Small intestine (tissue), 7 donors: ENCODE data around the gene LRTM2. TPM values are rescaled to one million over a fixed set of nuclear protein-coding genes. Genes with fewer than 3 reads are reported as not detected.

ENCODE experiments used
- DNase-seq, 2 donors: peaks; one replicate each; pipeline versions ENCODE4 v3.0.0 to v3.0.0-alpha.2; 2013
- FAIRE-seq: peaks from 2 replicates; lab custom pipeline; 2012; peaks lifted over from hg19 to GRCh38; lab: Jason Lieb, UNC
- H3K27ac ChIP-seq, 3 donors: one replicate each; pipeline ENCODE4 v1.5.1; 2013; ENCODE audit warnings: low read length in 2 of 3, mild to moderate bottlenecking in 2 of 3, control low read depth in 1 of 3, inconsistent platforms in 1 of 3, low read depth in 1 of 3, moderate library complexity in 1 of 3
- H3K27me3 ChIP-seq, 3 donors: one replicate each; pipeline ENCODE4 v1.6.1; 2013; ENCODE audit warnings: low read length in 3 of 3, inconsistent platforms in 1 of 3; ENCODE audit not compliant: control insufficient read depth in 3 of 3, insufficient read depth in 3 of 3
- H3K36me3 ChIP-seq, 3 donors: one replicate each; pipeline ENCODE4 v1.6.1; 2013; ENCODE audit warnings: low read length in 3 of 3, inconsistent platforms in 1 of 3, low read depth in 1 of 3, mild to moderate bottlenecking in 1 of 3, moderate library complexity in 1 of 3; ENCODE audit not compliant: control insufficient read depth in 3 of 3, insufficient read depth in 2 of 3
- H3K4me1 ChIP-seq, 3 donors: one replicate each; pipeline ENCODE4 v1.6.1; 2013; ENCODE audit warnings: low read length in 2 of 3, inconsistent platforms in 1 of 3, low read depth in 1 of 3, mild to moderate bottlenecking in 1 of 3, moderate library complexity in 1 of 3; ENCODE audit not compliant: control insufficient read depth in 3 of 3, insufficient read depth in 2 of 3
- H3K4me3 ChIP-seq, 3 donors: one replicate each; pipeline ENCODE4 v1.5.1; 2013; ENCODE audit warnings: low read length in 3 of 3, control low read depth in 1 of 3, inconsistent platforms in 1 of 3, low read depth in 1 of 3, mild to moderate bottlenecking in 1 of 3, moderate library complexity in 1 of 3
- H3K9me3 ChIP-seq, 2 donors: one replicate each; pipeline ENCODE4 v1.6.1; 2013; ENCODE audit warnings: low read depth in 1 of 2, low read length in 1 of 2; ENCODE audit not compliant: control insufficient read depth in 2 of 2, insufficient read depth in 1 of 2
- WGBS, 3 donors: extraction: QIAGEN DNeasy Blood & Tissue Kit; methylation state at CpG; one replicate each; pipeline ENCODE4 v1.1.7; 2013; 5-methylcytosine and 5-hydroxymethylcytosine counted together
- polyA plus RNA-seq, 4 donors: library from polyadenylated mRNA; stranded (reverse) in 3 of 4; unstranded in 1 of 4; fragments of 200-250 nt in 3 of 4; fragments of 120-200 nt in 1 of 4; gene quantifications; one replicate each; pipeline versions ENCODE4 v1.2.1 to v1.2.3, GENCODE V29; 2013
- donor health status: healthy with polysubstance abuse.
- donor health status: control.
- donor health status: control.
- donor health status: Bipolar disorder and iron deficiency.
- donor health status: healthy.

LRTM2 gene
- polyA plus RNA-seq, 4 donors = 0.03 TPM; not detected in 2

- Histone ChIP-seq H3K4me3 (no peak overlapping the region), H3K9me3 (no peaks in the 10 kb centered on the region), H3K36me3 (no peaks in the 10 kb centered on the region), H3K27ac (no peak overlapping the region), H3K4me1 (no peaks in the 10 kb centered on the region), H3K27me3 (peaks cover 0 to 15% (median 7%) of the 10 kb centered on the region in 3 donors)
- 85 to 92% (median 87%) methylated on average over 16 of the region's 16 CpGs for WGBS, 3 donors
- no peak for FAIRE-seq
- no peak for DNase-seq
Measured at GRCh38 chr12:1863823-1864222, 43.5 kb downstream of the LRTM2 start.

- 58 to 84% (median 68%) methylated on average over 27 of the region's 27 CpGs for whole genome bisulfite sequencing, 3 donors
- no peaks in the 10 kb centered on the region for H3K4me1 ChIP-seq
- peaks cover 0 to 15% (median 7%) of the 10 kb centered on the region in 3 donors for H3K27me3 ChIP-seq
- no peak overlapping the region for H3K27ac ChIP-seq
- FAIRE-seq = no peak
- no peak for DNase-seq
- no peak overlapping the region for H3K4me3 ChIP-seq
- H3K9me3 ChIP-seq = peaks cover 0 to 4% of the 10 kb centered on the region in 2 donors
- no peaks in the 10 kb centered on the region for H3K36me3 ChIP-seq
Measured at GRCh38 chr12:1864456-1864855, 44.1 kb downstream of the LRTM2 start.

GRCh38 chr12:1864867-1865266, 44.5 kb downstream of the LRTM2 start:
- DNase-seq (no peak), FAIRE-seq (no peak)
- Histone ChIP-seq H3K27me3 (peaks cover 0 to 15% (median 7%) of the 10 kb centered on the region in 3 donors), H3K36me3 (no peaks in the 10 kb centered on the region), H3K4me1 (no peaks in the 10 kb centered on the region), H3K27ac (no peak overlapping the region), H3K4me3 (no peak overlapping the region), H3K9me3 (peaks cover 0 to 5% of the 10 kb centered on the region in 2 donors)
- WGBS, 3 donors = 55 to 64% (median 61%) methylated on average over 29 to 37 of the region's 37 CpGs

GRCh38 chr12:1865284-1865866, 45.0 kb downstream of the LRTM2 start:
- no peaks in the 10 kb centered on the region for H3K4me1 ChIP-seq
- FAIRE-seq (no peak), DNase-seq (peak in 1 of 2 donors; percentile 7)
- no peak overlapping the region for H3K27ac ChIP-seq
- H3K36me3 ChIP-seq = no peaks in the 10 kb centered on the region
- no peak overlapping the region for H3K4me3 ChIP-seq
- peaks cover 0 to 15% (median 7%) of the 10 kb centered on the region in 3 donors for H3K27me3 ChIP-seq
- WGBS, 3 donors = 81 to 84% (median 82%) methylated on average over 32 of the region's 32 CpGs
- peaks cover 0 to 7% of the 10 kb centered on the region in 2 donors for H3K9me3 ChIP-seq

GRCh38 chr12:1869145-1869544, 48.8 kb downstream of the LRTM2 start:
- FAIRE-seq (no peak), DNase-seq (no peak)
- no peaks in the 10 kb centered on the region for H3K36me3 ChIP-seq
- H3K27me3 ChIP-seq = peaks cover 0 to 12% (median 7%) of the 10 kb centered on the region in 3 donors
- H3K27ac ChIP-seq = no peak overlapping the region
- WGBS, 3 donors = 92 to 93% (median 92%) methylated on average over 10 of the region's 10 CpGs
- no peaks in the 10 kb centered on the region for H3K4me1 ChIP-seq
- H3K4me3 ChIP-seq = no peak overlapping the region
- peaks cover 0 to 11% of the 10 kb centered on the region in 2 donors for H3K9me3 ChIP-seq

- DNase-seq (no peak), FAIRE-seq (no peak)
- WGBS, 3 donors = 48 to 60% (median 49%) methylated on average over 7 of the region's 7 CpGs
- Histone ChIP-seq H3K4me3 (no peak overlapping the region), H3K27me3 (peaks cover 0 to 8% (median 2%) of the 10 kb centered on the region in 3 donors), H3K36me3 (no peaks in the 10 kb centered on the region), H3K27ac (no peak overlapping the region), H3K9me3 (peaks cover 0 to 11% of the 10 kb centered on the region in 2 donors), H3K4me1 (no peaks in the 10 kb centered on the region)
Measured at GRCh38 chr12:1870086-1870485, 49.7 kb downstream of the LRTM2 start.

- FAIRE-seq (no peak), DNase-seq (no peak)
- Histone ChIP-seq H3K36me3 (no peaks in the 10 kb centered on the region), H3K9me3 (peaks cover 0 to 11% of the 10 kb centered on the region in 2 donors), H3K27me3 (peaks cover 0 to 8% (median 2%) of the 10 kb centered on the region in 3 donors), H3K27ac (no peak overlapping the region), H3K4me1 (no peaks in the 10 kb centered on the region), H3K4me3 (no peak overlapping the region)
- 82 to 89% (median 86%) methylated on average over 24 of the region's 24 CpGs for WGBS, 3 donors
Measured at GRCh38 chr12:1870998-1871917, 50.9 kb downstream of the LRTM2 start.

- Histone ChIP-seq H3K9me3 (peaks cover 0 to 11% of the 10 kb centered on the region in 2 donors), H3K4me3 (no peak overlapping the region), H3K4me1 (no peaks in the 10 kb centered on the region), H3K36me3 (no peaks in the 10 kb centered on the region), H3K27me3 (peaks cover 0 to 8% (median 2%) of the 10 kb centered on the region in 3 donors), H3K27ac (no peak overlapping the region)
- DNase-seq = no peak
- WGBS, 3 donors = 85 to 93% (median 91%) methylated on average over 6 of the region's 6 CpGs
- FAIRE-seq = no peak
Measured at GRCh38 chr12:1872001-1872400, 51.6 kb downstream of the LRTM2 start.
